ENCODE data around the gene TEN1.
"Not testable (repeated sequence)": the region's sequence is repeated elsewhere in the genome, so short reads cannot be mapped to it uniquely, and the experiment has no call there.

TEN1 gene

GRCh38 chr17:76040376-76040775 lies 61.3 kb downstream of the TEN1 start:
- DNase-seq (ENCODE audit: low spot score) = no peak
- no peak for TF ChIP-seq CTCF (IDR thresholded peaks at IDR 0.05; ENCODE audit: extremely low read depth, missing control alignments)

- not testable (repeated sequence) for DNase-seq (ENCODE audit: low spot score)
Observed at GRCh38 chr17:76042868-76043267, 63.8 kb downstream of the TEN1 start.

- DNase-seq (ENCODE audit: low spot score) = not testable (repeated sequence)
Observed at GRCh38 chr17:76044475-76045007, 65.5 kb downstream of the TEN1 start.

- DNase-seq (ENCODE audit: low spot score) = no peak
- no peak for TF ChIP-seq CTCF (IDR thresholded peaks at IDR 0.05; ENCODE audit: extremely low read depth, missing control alignments)
Observed at GRCh38 chr17:76046064-76046463, 67.0 kb downstream of the TEN1 start.

GRCh38 chr17:76048025-76048605 lies 69.1 kb downstream of the TEN1 start:
- TF ChIP-seq CTCF (IDR thresholded peaks at IDR 0.05; ENCODE audit: extremely low read depth, missing control alignments) = no peak
- DNase-seq (ENCODE audit: low spot score) = no peak

- no peak for TF ChIP-seq CTCF (IDR thresholded peaks at IDR 0.05; ENCODE audit: extremely low read depth, missing control alignments)
- DNase-seq (ENCODE audit: low spot score) = no peak
Observed at GRCh38 chr17:76048711-76049110, 69.7 kb downstream of the TEN1 start.

GRCh38 chr17:76049239-76049638 lies 70.2 kb downstream of the TEN1 start:
- no peak for TF ChIP-seq CTCF (IDR thresholded peaks at IDR 0.05; ENCODE audit: extremely low read depth, missing control alignments)
- DNase-seq (ENCODE audit: low spot score) = no peak

GRCh38 chr17:76049836-76050537 lies 70.9 kb downstream of the TEN1 start:
- no peak for TF ChIP-seq CTCF (IDR thresholded peaks at IDR 0.05; ENCODE audit: extremely low read depth, missing control alignments)
- DNase-seq (ENCODE audit: low spot score) = no peak

Data from GM20000 (cell line).